ENCODE data around the gene TRPM6.

The TRPM6 gene

GRCh38 chr9:74691058-74691457, 196.7 kb downstream of the TRPM6 start:
- no peak overlapping the region for H3K9ac ChIP-seq (ENCODE audit: low read depth, low read length)
- no peak for TF ChIP-seq EZH2 (IDR thresholded peaks at IDR 0.05; ENCODE audit: borderline replicate concordance, low read depth, low read length, severe bottlenecking)
- TF ChIP-seq, protein P1, sequence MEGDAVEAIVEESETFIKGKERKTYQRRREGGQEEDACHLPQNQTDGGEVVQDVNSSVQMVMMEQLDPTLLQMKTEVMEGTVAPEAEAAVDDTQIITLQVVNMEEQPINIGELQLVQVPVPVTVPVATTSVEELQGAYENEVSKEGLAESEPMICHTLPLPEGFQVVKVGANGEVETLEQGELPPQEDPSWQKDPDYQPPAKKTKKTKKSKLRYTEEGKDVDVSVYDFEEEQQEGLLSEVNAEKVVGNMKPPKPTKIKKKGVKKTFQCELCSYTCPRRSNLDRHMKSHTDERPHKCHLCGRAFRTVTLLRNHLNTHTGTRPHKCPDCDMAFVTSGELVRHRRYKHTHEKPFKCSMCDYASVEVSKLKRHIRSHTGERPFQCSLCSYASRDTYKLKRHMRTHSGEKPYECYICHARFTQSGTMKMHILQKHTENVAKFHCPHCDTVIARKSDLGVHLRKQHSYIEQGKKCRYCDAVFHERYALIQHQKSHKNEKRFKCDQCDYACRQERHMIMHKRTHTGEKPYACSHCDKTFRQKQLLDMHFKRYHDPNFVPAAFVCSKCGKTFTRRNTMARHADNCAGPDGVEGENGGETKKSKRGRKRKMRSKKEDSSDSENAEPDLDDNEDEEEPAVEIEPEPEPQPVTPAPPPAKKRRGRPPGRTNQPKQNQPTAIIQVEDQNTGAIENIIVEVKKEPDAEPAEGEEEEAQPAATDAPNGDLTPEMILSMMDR (IDR thresholded peaks at IDR 0.05; ENCODE audit: borderline replicate concordance, extremely low read depth, low read length, poor library complexity, severe bottlenecking) = no peak
- H3K27me3 ChIP-seq (ENCODE audit: insufficient read depth, low read length, poor library complexity) = no peaks in the 10 kb centered on the region
- no peak overlapping the region for H3K4me2 ChIP-seq (ENCODE audit: insufficient read depth, low read length)
- no peak overlapping the region for H3K27ac ChIP-seq (ENCODE audit: low read length)
- peaks cover 46% of the 10 kb centered on the region for H3K36me3 ChIP-seq (ENCODE audit: insufficient read depth, low read length)
- H3K79me2 ChIP-seq (ENCODE audit: insufficient read depth, low read length) = no peaks in the 10 kb centered on the region
- H2AFZ ChIP-seq (ENCODE audit: low read depth, low read length) = no peak overlapping the region
- DNase-seq = no peak
- no peak for ATAC-seq (ENCODE audit: insufficient read depth, low read depth)
- no peaks in the 10 kb centered on the region for H3K4me1 ChIP-seq (ENCODE audit: insufficient read depth, low read length)
- H3K9me3 ChIP-seq (ENCODE audit: insufficient read depth, low read length, severe bottlenecking) = no peaks in the 10 kb centered on the region
- H3K4me3 ChIP-seq (ENCODE audit: low read depth in 1 of 2, low read length in 2 of 2) = no peak overlapping the region
- H4K20me1 ChIP-seq (ENCODE audit: insufficient read depth, low read length) = no peaks in the 10 kb centered on the region

DNA sequence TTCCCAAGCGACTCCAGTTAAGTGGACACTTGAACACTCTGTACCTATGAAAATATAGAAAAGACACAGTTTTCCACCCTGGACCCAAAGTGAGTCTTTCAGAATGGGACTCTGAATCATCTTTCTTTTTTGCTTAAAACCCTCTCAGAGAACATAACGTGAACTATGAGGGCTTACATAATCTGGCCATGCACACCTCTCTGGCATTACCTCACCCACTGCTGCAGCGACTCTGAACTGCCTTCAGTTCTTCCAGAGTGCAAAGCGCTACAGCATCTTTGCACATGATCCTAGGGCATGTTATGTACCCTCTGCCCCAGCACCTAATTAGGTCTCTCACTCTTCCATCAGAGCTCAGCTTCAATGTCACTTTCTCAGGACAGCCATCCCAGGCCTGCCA, 204.4 kb downstream of the TRPM6 start:
- H4K20me1 ChIP-seq (ENCODE audit: insufficient read depth, low read length) = no peaks in the 10 kb centered on the region
- no peaks in the 10 kb centered on the region for H3K4me1 ChIP-seq (ENCODE audit: insufficient read depth, low read length)
- H3K79me2 ChIP-seq (ENCODE audit: insufficient read depth, low read length) = no peaks in the 10 kb centered on the region
- DNase-seq (no peak), ATAC-seq (ENCODE audit: insufficient read depth, low read depth) (no peak)
- H3K4me3 ChIP-seq (ENCODE audit: low read depth in 1 of 2, low read length in 2 of 2) = no peak overlapping the region
- no peak overlapping the region for H3K9ac ChIP-seq (ENCODE audit: low read depth, low read length)
- H3K27me3 ChIP-seq (ENCODE audit: insufficient read depth, low read length, poor library complexity) = no peaks in the 10 kb centered on the region
- H3K36me3 ChIP-seq (ENCODE audit: insufficient read depth, low read length) = peaks cover 93% of the 10 kb centered on the region
- no peak overlapping the region for H2AFZ ChIP-seq (ENCODE audit: low read depth, low read length)
- no peak overlapping the region for H3K4me2 ChIP-seq (ENCODE audit: insufficient read depth, low read length)
- H3K9me3 ChIP-seq (ENCODE audit: insufficient read depth, low read length, severe bottlenecking) = no peaks in the 10 kb centered on the region
- TF ChIP-seq EZH2 (IDR thresholded peaks at IDR 0.05; ENCODE audit: borderline replicate concordance, low read depth, low read length, severe bottlenecking) = no peak
- TF ChIP-seq, protein P1 (IDR thresholded peaks at IDR 0.05; ENCODE audit: borderline replicate concordance, extremely low read depth, low read length, poor library complexity, severe bottlenecking) = no peak
- no peak overlapping the region for H3K27ac ChIP-seq (ENCODE audit: low read length)

GRCh38 chr9:74681906-74682305, 205.8 kb downstream of the TRPM6 start:
- Histone ChIP-seq H4K20me1 (ENCODE audit: insufficient read depth, low read length) (no peaks in the 10 kb centered on the region), H3K4me2 (ENCODE audit: insufficient read depth, low read length) (no peak overlapping the region), H3K79me2 (ENCODE audit: insufficient read depth, low read length) (no peaks in the 10 kb centered on the region), H3K27me3 (ENCODE audit: insufficient read depth, low read length, poor library complexity) (no peaks in the 10 kb centered on the region), H3K4me3 (ENCODE audit: low read depth in 1 of 2, low read length in 2 of 2) (no peak overlapping the region), H3K4me1 (ENCODE audit: insufficient read depth, low read length) (no peaks in the 10 kb centered on the region), H3K27ac (ENCODE audit: low read length) (no peak overlapping the region), H2AFZ (ENCODE audit: low read depth, low read length) (no peak overlapping the region), H3K9me3 (ENCODE audit: insufficient read depth, low read length, severe bottlenecking) (no peaks in the 10 kb centered on the region), H3K36me3 (ENCODE audit: insufficient read depth, low read length) (peaks cover 92% of the 10 kb centered on the region), H3K9ac (ENCODE audit: low read depth, low read length) (no peak overlapping the region)
- TF ChIP-seq EZH2 (IDR thresholded peaks at IDR 0.05; ENCODE audit: borderline replicate concordance, low read depth, low read length, severe bottlenecking) = no peak
- TF ChIP-seq, protein P1 (IDR thresholded peaks at IDR 0.05; ENCODE audit: borderline replicate concordance, extremely low read depth, low read length, poor library complexity, severe bottlenecking) = no peak
- DNase-seq (no peak), ATAC-seq (ENCODE audit: insufficient read depth, low read depth) (no peak)

DNA sequence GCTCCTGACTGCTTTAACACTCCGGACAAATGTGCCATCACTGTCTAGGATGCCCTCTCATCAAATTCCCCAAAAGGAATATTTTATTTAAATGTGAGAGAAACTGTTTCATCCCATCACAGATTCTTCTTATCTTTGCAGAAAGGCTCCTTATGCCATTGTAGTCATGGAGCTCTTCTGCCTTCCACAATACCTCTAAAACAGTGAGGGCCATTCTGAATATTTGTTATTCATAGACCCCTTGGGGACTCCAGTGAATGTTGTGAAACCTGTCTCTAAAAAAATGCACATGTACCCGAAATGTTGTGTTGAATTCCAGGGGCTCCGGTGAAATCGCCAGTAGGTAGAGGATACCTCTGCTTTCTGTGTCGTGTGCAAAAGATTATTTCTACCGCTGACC, 213.6 kb downstream of the TRPM6 start:
- Histone ChIP-seq H3K9ac (ENCODE audit: low read depth, low read length) (no peak overlapping the region), H3K4me1 (ENCODE audit: insufficient read depth, low read length) (no peaks in the 10 kb centered on the region), H3K36me3 (ENCODE audit: insufficient read depth, low read length) (peaks cover 92% of the 10 kb centered on the region), H3K27me3 (ENCODE audit: insufficient read depth, low read length, poor library complexity) (no peaks in the 10 kb centered on the region), H2AFZ (ENCODE audit: low read depth, low read length) (no peak overlapping the region), H3K9me3 (ENCODE audit: insufficient read depth, low read length, severe bottlenecking) (no peaks in the 10 kb centered on the region), H3K27ac (ENCODE audit: low read length) (no peak overlapping the region), H3K79me2 (ENCODE audit: insufficient read depth, low read length) (no peaks in the 10 kb centered on the region), H4K20me1 (ENCODE audit: insufficient read depth, low read length) (peaks cover 6% of the 10 kb centered on the region; the same call in 1 of the 2 replicates), H3K4me2 (ENCODE audit: insufficient read depth, low read length) (no peak overlapping the region), H3K4me3 (ENCODE audit: low read depth in 1 of 2, low read length in 2 of 2) (no peak overlapping the region)
- DNase-seq (no peak), ATAC-seq (ENCODE audit: insufficient read depth, low read depth) (no peak)
- TF ChIP-seq, protein P1 (IDR thresholded peaks at IDR 0.05; ENCODE audit: borderline replicate concordance, extremely low read depth, low read length, poor library complexity, severe bottlenecking) = no peak
- no peak for TF ChIP-seq EZH2 (IDR thresholded peaks at IDR 0.05; ENCODE audit: borderline replicate concordance, low read depth, low read length, severe bottlenecking)
